Upper lobe of left lung (tissue), 4 donors: Measurements from ENCODE around the gene SLC25A39.

ENCODE experiments used
- EP300 ChIP-seq, 4 donors: sonication (generic); formaldehyde crosslinking; IDR thresholded peaks; one replicate each; pipeline ENCODE4 v1.5.1; 2017; ENCODE audit warnings: antibody characterized with exemption in 4 of 4, control low read depth in 2 of 4
- POLR2A ChIP-seq, 4 donors: fragments of 450-650 bp; IDR thresholded peaks; one replicate each; pipeline ENCODE4 v1.5.1; 2016 to 2017; ENCODE audit warnings: antibody characterized with exemption in 4 of 4, mild to moderate bottlenecking in 2 of 4
- TF ChIP-seq, protein P1 (sequence below), 6 experiments: fragments of 450-650 bp in 4 of 6; fragments of 200-600 bp in 2 of 6; sonication (generic) in 2 of 6; IDR thresholded peaks; one replicate each; pipeline ENCODE4 v1.5.1; 2016 to 2019; ENCODE audit warnings: antibody characterized with exemption in 6 of 6

- TF ChIP-seq, protein P1, sequence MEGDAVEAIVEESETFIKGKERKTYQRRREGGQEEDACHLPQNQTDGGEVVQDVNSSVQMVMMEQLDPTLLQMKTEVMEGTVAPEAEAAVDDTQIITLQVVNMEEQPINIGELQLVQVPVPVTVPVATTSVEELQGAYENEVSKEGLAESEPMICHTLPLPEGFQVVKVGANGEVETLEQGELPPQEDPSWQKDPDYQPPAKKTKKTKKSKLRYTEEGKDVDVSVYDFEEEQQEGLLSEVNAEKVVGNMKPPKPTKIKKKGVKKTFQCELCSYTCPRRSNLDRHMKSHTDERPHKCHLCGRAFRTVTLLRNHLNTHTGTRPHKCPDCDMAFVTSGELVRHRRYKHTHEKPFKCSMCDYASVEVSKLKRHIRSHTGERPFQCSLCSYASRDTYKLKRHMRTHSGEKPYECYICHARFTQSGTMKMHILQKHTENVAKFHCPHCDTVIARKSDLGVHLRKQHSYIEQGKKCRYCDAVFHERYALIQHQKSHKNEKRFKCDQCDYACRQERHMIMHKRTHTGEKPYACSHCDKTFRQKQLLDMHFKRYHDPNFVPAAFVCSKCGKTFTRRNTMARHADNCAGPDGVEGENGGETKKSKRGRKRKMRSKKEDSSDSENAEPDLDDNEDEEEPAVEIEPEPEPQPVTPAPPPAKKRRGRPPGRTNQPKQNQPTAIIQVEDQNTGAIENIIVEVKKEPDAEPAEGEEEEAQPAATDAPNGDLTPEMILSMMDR (IDR thresholded peaks at IDR 0.05), result no peak
- TF ChIP-seq POLR2A (IDR thresholded peaks at IDR 0.05), result no peak
- no peak for TF ChIP-seq EP300 (IDR thresholded peaks at IDR 0.05)
Measured at GRCh38 chr17:44320066-44320465, 4.6 kb downstream of the SLC25A39 start.
